ENCODE measurements around the gene TMIE. TPM values are rescaled to one million over a fixed set of nuclear protein-coding genes. Genes with fewer than 3 reads are reported as not detected.

Gene TMIE
- polyA plus RNA-seq, 2 of the 4 experiments (the other 2 are of a cell fraction): 0.09 to 0.12 TPM

GRCh38 chr3:46666453-46666845 is 34.7 kb upstream of the TMIE start:
- no peaks in the 10 kb centered on the region for H3K4me1 ChIP-seq
- no peak for TF ChIP-seq MAZ (IDR thresholded peaks at IDR 0.05; ENCODE audit: borderline replicate concordance, low read depth, low read length)
- TF ChIP-seq POLR2AphosphoS2 (conservative IDR thresholded peaks at IDR 0.05; ENCODE audit: low read length): no peak
- TF ChIP-seq NFE2L2 (conservative IDR thresholded peaks at IDR 0.05; ENCODE audit: low read length): no peak
- TF ChIP-seq POLR2A (IDR thresholded peaks at IDR 0.05; ENCODE audit: low read length): no peak
- TF ChIP-seq PBX3 (IDR thresholded peaks at IDR 0.05): no peak
- no peak for TF ChIP-seq BCL3 (IDR thresholded peaks at IDR 0.05)
- no peak for TF ChIP-seq MYC (IDR thresholded peaks at IDR 0.05; ENCODE audit: borderline replicate concordance, low read length)
- no peak for TF ChIP-seq USF2 (IDR thresholded peaks at IDR 0.05)
- no peak for TF ChIP-seq CBX8 (IDR thresholded peaks at IDR 0.05)
- no peak for TF ChIP-seq PHF8 (IDR thresholded peaks at IDR 0.05; ENCODE audit: borderline replicate concordance, low read depth)
- TF ChIP-seq SMC3 (IDR thresholded peaks at IDR 0.05): no peak
- TF ChIP-seq CTCF (IDR thresholded peaks at IDR 0.05): no peak
- TF ChIP-seq RARB (CRISPR knock-in tag; IDR thresholded peaks at IDR 0.05): no peak
- no peak for TF ChIP-seq HOXB5 (CRISPR knock-in tag; IDR thresholded peaks at IDR 0.05)
- TF ChIP-seq FOSL2 (IDR thresholded peaks at IDR 0.05): no peak
- TF ChIP-seq FOSL2 (CRISPR knock-in tag; IDR thresholded peaks at IDR 0.05): no peak
- no peak for TF ChIP-seq ZC3H11A (IDR thresholded peaks at IDR 0.05)
- no peak for TF ChIP-seq RNF2 (IDR thresholded peaks at IDR 0.05; ENCODE audit: borderline replicate concordance, low read depth)
- no peak for TF ChIP-seq FOXS1 (CRISPR knock-in tag; IDR thresholded peaks at IDR 0.05)
- no peak for TF ChIP-seq EP300 (IDR thresholded peaks at IDR 0.05)

GRCh38 chr3:46667061-46667621 is 34.1 kb upstream of the TMIE start:
- ChIA-PET POLR2A (no interaction called here), CTCF (no interaction called here)
- TF ChIP-seq RCOR1 (IDR thresholded peaks at IDR 0.05; ENCODE audit: low read depth, low read length): no peak
- TF ChIP-seq ESRRA (IDR thresholded peaks at IDR 0.05; ENCODE audit: borderline replicate concordance, low read length): no peak
- TF ChIP-seq TFCP2L1 (CRISPR knock-in tag; IDR thresholded peaks at IDR 0.05): no peak
- TF ChIP-seq ZFP36 (IDR thresholded peaks at IDR 0.05; ENCODE audit: borderline replicate concordance, partially characterized antibody): no peak
- no peak for TF ChIP-seq BHLHE40 (IDR thresholded peaks at IDR 0.05; ENCODE audit: low read depth, low read length)
- no peak for TF ChIP-seq E2F6 (IDR thresholded peaks at IDR 0.05; ENCODE audit: borderline replicate concordance, low read depth)
- no peak for TF ChIP-seq MAX (IDR thresholded peaks at IDR 0.05)
- no peak for TF ChIP-seq SREBF2 (IDR thresholded peaks at IDR 0.05)
- TF ChIP-seq KDM5A (IDR thresholded peaks at IDR 0.05): no peak
- no peak for TF ChIP-seq HEYL (CRISPR knock-in tag; IDR thresholded peaks at IDR 0.05)
- TF ChIP-seq NR3C1 (IDR thresholded peaks at IDR 0.05): no peak
- no peak for TF ChIP-seq FOSB (CRISPR knock-in tag; IDR thresholded peaks at IDR 0.05)
- no peak for TF ChIP-seq ZC3H11A (IDR thresholded peaks at IDR 0.05)
- TF ChIP-seq PBX3 (IDR thresholded peaks at IDR 0.05): no peak
- no peak for TF ChIP-seq CEBPB (IDR thresholded peaks at IDR 0.05)
- no peak for TF ChIP-seq NPAS2 (CRISPR knock-in tag; IDR thresholded peaks at IDR 0.05; ENCODE audit: borderline replicate concordance)
- no peak for TF ChIP-seq MAZ (IDR thresholded peaks at IDR 0.05; ENCODE audit: borderline replicate concordance, low read depth, low read length)
- no peak for TF ChIP-seq HOXA7 (CRISPR knock-in tag; IDR thresholded peaks at IDR 0.05)
- H3K4me1 ChIP-seq: no peaks in the 10 kb centered on the region
- no peak overlapping the region for H3K27ac ChIP-seq
- FAIRE-seq (no peak), ATAC-seq (no peak), DNase-seq (ENCODE audit: low read depth in 1 of 2, low spot score in 1 of 2) (no peak)
- H3K9me3 ChIP-seq: no peaks in the 10 kb centered on the region
- no peak overlapping the region for H3K4me2 ChIP-seq
- 75% methylated on average over 2 of the region's 8 CpGs for WGBS (ENCODE audit: missing lambda C conversion rate)
- H3K4me3 ChIP-seq: no peak overlapping the region

More at GRCh38 chr3:46666453-46666845, 34.7 kb upstream of the TMIE start:
- no peak for ATAC-seq
- no peak overlapping the region for H3K4me3 ChIP-seq
- 58% methylated on average over 7 of the region's 7 CpGs for WGBS (ENCODE audit: missing lambda C conversion rate)
- DNase-seq (ENCODE audit: low read depth in 1 of 2, low spot score in 1 of 2): no peak
- no peak for FAIRE-seq
- no peak overlapping the region for H3K4me2 ChIP-seq
- no peaks in the 10 kb centered on the region for H3K9me3 ChIP-seq
- CTCF ChIA-PET: no interaction called here
- POLR2A ChIA-PET: no interaction called here
- no peak overlapping the region for H3K27ac ChIP-seq
